GM12878 (cell line): ENCODE measurements around the gene KLHL25. TPM values are rescaled to one million over a fixed set of nuclear protein-coding genes. Genes with fewer than 3 reads are reported as not detected.

Source experiments
- BCL11A ChIP-seq: IDR thresholded peaks from 2 replicates; pipeline ENCODE4 v1.6.1; 2011; ENCODE audit warnings: low read depth, low read length
- EED ChIP-seq: sonication (generic); IDR thresholded peaks from 2 replicates; pipeline ENCODE4 v1.6.1; 2016; ENCODE audit warnings: antibody characterized with exemption, low read depth
- IRF4 ChIP-seq: IDR thresholded peaks from 2 replicates; pipeline ENCODE4 v1.6.1; 2011; ENCODE audit warnings: low read depth, low read length
- POLR2A ChIP-seq: IDR thresholded peaks from 2 replicates; pipeline ENCODE4 v1.6.1; 2011; ENCODE audit warnings: low read depth, mild to moderate bottlenecking, low read length
- POU2F2 ChIP-seq: IDR thresholded peaks from 3 replicates; pipeline ENCODE4 v1.6.1; 2011; ENCODE audit warnings: low read depth, mild to moderate bottlenecking, low read length, borderline replicate concordance
- RUNX3 ChIP-seq: IDR thresholded peaks from 2 replicates; pipeline ENCODE4 v1.6.1; 2012; ENCODE audit warnings: low read length, inconsistent platforms
- SMARCA5 ChIP-seq: fragments of 450-650 bp; IDR thresholded peaks from 2 replicates; pipeline ENCODE4 v1.6.1; 2017; ENCODE audit warnings: mild to moderate bottlenecking
- polyA plus RNA-seq, 11 experiments: library from polyadenylated mRNA; depleted of rRNA in 4 of 11; unstranded in 6 of 11; stranded (reverse) in 5 of 11; fragments of >200 nt; fragmentation: Nextera tagmentation in 4 of 11; fragmentation: Illumina TruSeq in 1 of 11; extraction: Ambion mirVana in 4 of 11; extraction: Trizol in 1 of 11; gene quantifications; 1 replicate in 1 of 11; 2 replicates in 10 of 11; pipeline versions ENCODE4 v1.2.1 to v1.2.3, GENCODE V29; 2011 to 2016; ENCODE audit warnings: inconsistent platforms in 2 of 11, missing spikeins in 2 of 11, low read depth in 1 of 11
- total RNA-seq, 4 experiments: library from RNA; depleted of rRNA in 3 of 4; stranded (reverse); fragments of >200 nt in 3 of 4; fragmentation: Illumina TruSeq in 1 of 4; extraction: Trizol in 1 of 4; gene quantifications; 2 replicates each; pipeline versions ENCODE4 v1.2.1 to v1.2.3, GENCODE V29; 2013 to 2021
- TF ChIP-seq, protein P1 (sequence below): IDR thresholded peaks from 2 replicates; pipeline ENCODE4 v1.6.1; 2012; ENCODE audit warnings: improper control_type of control experiment, low read depth, low read length; ENCODE audit not compliant: insufficient replicate concordance
- TF ChIP-seq, protein P2 (sequence below): fragments of 450-650 bp; formaldehyde crosslinking; IDR thresholded peaks from 2 replicates; pipeline ENCODE4 v1.5.0; 2022; ENCODE audit warnings: mild to moderate bottlenecking, missing genetic modification characterization

The KLHL25 gene
- total and polyA plus RNA-seq, 10 of the 15 experiments (the other 5 are each of a cell fraction or from before 2014, with no cell fraction given) = 0.04 to 3.0 (median 2.1) TPM; not detected in 1

DNA sequence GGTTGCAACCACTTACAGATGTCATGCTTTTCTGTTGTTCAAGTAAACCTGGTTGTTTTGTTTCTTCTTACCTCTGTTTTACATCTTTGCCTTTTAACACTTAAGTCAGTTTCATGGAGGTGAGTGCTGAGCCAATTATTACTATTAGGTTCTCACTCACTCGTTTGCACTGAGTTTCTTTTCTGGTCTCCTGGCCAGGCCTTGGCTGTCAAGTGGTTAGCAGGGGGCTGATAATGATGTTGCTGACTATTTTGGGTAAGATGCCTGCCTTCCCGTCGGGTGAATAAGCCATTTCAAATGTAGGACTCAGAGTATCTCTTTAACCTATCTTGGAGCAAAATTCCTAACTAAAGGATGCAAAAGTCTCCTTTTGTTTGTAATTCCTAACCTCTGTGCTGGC lies 78.5 kb downstream of the KLHL25 start (continued):
- TF ChIP-seq, protein P1, sequence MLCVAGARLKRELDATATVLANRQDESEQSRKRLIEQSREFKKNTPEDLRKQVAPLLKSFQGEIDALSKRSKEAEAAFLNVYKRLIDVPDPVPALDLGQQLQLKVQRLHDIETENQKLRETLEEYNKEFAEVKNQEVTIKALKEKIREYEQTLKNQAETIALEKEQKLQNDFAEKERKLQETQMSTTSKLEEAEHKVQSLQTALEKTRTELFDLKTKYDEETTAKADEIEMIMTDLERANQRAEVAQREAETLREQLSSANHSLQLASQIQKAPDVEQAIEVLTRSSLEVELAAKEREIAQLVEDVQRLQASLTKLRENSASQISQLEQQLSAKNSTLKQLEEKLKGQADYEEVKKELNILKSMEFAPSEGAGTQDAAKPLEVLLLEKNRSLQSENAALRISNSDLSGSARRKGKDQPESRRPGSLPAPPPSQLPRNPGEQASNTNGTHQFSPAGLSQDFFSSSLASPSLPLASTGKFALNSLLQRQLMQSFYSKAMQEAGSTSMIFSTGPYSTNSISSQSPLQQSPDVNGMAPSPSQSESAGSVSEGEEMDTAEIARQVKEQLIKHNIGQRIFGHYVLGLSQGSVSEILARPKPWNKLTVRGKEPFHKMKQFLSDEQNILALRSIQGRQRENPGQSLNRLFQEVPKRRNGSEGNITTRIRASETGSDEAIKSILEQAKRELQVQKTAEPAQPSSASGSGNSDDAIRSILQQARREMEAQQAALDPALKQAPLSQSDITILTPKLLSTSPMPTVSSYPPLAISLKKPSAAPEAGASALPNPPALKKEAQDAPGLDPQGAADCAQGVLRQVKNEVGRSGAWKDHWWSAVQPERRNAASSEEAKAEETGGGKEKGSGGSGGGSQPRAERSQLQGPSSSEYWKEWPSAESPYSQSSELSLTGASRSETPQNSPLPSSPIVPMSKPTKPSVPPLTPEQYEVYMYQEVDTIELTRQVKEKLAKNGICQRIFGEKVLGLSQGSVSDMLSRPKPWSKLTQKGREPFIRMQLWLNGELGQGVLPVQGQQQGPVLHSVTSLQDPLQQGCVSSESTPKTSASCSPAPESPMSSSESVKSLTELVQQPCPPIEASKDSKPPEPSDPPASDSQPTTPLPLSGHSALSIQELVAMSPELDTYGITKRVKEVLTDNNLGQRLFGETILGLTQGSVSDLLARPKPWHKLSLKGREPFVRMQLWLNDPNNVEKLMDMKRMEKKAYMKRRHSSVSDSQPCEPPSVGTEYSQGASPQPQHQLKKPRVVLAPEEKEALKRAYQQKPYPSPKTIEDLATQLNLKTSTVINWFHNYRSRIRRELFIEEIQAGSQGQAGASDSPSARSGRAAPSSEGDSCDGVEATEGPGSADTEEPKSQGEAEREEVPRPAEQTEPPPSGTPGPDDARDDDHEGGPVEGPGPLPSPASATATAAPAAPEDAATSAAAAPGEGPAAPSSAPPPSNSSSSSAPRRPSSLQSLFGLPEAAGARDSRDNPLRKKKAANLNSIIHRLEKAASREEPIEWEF = no peak
- TF ChIP-seq RUNX3 (peak; percentile 21; the same call in 1 of the 2 replicates), IRF4 (no peak), SMARCA5 (no peak), EED (no peak), BCL11A (no peak), POU2F2 (no peak), POLR2A (no peak)
- TF ChIP-seq, protein P2, sequence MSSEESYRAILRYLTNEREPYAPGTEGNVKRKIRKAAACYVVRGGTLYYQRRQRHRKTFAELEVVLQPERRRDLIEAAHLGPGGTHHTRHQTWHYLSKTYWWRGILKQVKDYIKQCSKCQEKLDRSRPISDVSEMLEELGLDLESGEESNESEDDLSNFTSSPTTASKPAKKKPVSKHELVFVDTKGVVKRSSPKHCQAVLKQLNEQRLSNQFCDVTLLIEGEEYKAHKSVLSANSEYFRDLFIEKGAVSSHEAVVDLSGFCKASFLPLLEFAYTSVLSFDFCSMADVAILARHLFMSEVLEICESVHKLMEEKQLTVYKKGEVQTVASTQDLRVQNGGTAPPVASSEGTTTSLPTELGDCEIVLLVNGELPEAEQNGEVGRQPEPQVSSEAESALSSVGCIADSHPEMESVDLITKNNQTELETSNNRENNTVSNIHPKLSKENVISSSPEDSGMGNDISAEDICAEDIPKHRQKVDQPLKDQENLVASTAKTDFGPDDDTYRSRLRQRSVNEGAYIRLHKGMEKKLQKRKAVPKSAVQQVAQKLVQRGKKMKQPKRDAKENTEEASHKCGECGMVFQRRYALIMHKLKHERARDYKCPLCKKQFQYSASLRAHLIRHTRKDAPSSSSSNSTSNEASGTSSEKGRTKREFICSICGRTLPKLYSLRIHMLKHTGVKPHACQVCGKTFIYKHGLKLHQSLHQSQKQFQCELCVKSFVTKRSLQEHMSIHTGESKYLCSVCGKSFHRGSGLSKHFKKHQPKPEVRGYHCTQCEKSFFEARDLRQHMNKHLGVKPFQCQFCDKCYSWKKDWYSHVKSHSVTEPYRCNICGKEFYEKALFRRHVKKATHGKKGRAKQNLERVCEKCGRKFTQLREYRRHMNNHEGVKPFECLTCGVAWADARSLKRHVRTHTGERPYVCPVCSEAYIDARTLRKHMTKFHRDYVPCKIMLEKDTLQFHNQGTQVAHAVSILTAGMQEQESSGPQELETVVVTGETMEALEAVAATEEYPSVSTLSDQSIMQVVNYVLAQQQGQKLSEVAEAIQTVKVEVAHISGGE (CRISPR knock-in tag) = no peak
